OCI-M2 (cell line): ENCODE data around the gene CFTR.

ENCODE experiments used
- DNase-seq: peaks from one replicate; lab custom pipeline; 2025; ENCODE audit not compliant: unreplicated experiment; lab: John Stamatoyannopoulos, UW

The CFTR gene

DNA sequence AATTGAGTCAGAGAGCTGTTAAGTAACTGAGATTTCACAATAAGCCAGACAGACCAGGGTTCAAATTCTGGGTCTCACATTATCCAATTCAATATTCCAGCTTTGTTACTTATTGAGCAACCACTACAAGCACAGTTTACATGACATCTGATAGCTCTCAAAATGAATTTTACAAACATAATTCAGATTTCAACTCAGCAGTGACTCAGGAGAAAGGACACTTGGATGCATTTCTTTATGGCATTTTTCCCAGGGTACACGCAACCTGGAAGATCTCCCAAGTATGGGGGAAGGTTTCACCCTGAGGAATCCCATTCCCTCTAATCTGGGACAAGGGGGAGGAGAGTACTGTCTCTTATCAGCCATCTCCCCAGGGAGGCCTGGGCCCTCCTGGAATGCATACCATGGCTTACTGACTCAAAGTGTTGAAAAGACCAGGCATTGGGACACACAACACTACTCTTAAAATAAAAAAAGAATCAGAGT is 102.4 kb downstream of the CFTR start:
- no peak for DNase-seq

DNA sequence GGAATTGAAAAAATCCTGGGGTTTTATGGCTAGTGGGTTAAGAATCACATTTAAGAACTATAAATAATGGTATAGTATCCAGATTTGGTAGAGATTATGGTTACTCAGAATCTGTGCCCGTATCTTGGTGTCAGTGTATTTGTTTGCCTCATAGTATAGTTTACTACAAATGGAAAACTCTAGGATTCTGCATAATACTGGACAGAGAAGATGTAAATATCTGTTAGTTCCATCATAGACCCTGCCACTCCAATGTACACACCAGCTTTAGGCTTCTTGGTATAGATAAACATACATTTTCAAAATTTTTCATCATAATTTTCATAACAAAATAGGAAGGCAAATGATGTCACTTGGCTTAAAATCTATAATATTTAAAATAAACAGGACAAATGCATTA is 108.1 kb downstream of the CFTR start:
- DNase-seq: no peak

DNA sequence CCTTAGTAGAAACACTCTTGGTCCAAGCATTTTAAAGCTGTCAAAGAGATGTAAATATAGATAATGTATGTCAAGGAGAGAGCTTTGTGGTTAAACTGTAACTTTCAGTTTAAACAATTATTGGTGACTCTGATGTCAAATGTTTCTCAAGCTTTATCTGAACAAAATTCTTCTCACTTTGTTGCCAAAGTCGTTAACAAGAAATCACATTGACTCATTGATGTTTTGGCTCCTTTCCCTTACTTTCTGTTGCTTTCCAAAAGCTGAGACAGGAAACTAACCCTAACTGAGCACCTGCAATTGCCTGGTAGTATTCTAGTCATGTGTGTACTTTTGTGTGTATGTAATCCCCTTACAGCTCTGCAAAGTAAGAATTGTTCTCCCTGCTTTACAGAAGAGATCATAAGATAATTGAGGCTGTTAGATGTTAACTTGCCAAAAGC is 108.5 kb downstream of the CFTR start:
- no peak for DNase-seq

DNA sequence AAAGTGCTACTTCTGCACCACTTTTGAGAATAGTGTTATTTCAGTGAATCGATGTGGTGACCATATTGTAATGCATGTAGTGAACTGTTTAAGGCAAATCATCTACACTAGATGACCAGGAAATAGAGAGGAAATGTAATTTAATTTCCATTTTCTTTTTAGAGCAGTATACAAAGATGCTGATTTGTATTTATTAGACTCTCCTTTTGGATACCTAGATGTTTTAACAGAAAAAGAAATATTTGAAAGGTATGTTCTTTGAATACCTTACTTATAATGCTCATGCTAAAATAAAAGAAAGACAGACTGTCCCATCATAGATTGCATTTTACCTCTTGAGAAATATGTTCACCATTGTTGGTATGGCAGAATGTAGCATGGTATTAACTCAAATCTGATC is 110.4 kb downstream of the CFTR start:
- DNase-seq: no peak

DNA sequence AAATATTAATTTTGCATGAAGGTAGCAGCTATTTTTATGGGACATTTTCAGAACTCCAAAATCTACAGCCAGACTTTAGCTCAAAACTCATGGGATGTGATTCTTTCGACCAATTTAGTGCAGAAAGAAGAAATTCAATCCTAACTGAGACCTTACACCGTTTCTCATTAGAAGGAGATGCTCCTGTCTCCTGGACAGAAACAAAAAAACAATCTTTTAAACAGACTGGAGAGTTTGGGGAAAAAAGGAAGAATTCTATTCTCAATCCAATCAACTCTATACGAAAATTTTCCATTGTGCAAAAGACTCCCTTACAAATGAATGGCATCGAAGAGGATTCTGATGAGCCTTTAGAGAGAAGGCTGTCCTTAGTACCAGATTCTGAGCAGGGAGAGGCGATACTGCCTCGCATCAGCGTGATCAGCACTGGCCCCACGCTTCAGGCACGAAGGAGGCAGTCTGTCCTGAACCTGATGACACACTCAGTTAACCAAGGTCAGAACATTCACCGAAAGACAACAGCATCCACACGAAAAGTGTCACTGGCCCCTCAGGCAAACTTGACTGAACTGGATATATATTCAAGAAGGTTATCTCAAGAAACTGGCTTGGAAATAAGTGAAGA is 112.3 kb downstream of the CFTR start:
- no peak for DNase-seq

DNA sequence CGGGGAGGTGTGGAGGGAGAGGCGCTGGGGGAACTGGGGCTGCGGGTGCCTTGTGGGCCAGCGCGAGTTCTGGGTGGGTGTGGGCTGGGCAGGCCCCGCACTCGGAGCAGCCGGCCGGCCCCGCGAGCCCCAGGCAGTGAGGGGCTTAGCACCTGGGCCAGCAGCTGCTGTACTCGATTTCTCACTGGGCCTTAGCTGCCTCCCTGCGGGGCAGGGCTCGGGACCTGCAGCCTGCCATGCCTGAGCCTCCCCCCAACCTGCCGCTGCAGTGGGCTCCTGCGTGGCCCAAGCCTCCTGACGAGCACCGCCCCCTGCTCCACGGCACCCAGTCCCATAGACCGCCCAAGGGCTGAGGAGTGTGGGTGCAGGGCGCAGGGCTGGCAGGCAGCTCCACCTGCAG is 116.3 kb downstream of the CFTR start:
- DNase-seq: no peak

- peak; percentile 40 for DNase-seq
Measured at GRCh38 chr7:117597755-117598154, 117.9 kb downstream of the CFTR start.

DNA sequence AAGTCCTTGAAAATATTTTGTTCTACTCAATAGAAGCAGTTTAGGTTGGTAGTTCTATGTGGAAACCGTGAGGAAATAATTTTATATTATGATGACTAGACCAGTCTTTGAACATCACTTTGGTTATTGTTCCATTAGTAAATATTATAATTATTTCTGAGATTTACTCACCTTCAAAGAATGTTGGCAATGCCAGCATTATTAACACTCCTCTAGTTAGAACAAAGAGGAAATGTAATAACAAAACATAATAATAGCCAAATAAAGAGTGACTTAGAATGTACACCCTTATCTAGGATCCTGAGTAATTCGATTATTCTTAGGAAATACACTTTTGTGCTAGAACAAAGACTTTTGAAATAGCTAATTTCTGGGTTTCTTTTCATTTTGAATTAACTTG is 121.1 kb downstream of the CFTR start:
- DNase-seq: no peak

DNA sequence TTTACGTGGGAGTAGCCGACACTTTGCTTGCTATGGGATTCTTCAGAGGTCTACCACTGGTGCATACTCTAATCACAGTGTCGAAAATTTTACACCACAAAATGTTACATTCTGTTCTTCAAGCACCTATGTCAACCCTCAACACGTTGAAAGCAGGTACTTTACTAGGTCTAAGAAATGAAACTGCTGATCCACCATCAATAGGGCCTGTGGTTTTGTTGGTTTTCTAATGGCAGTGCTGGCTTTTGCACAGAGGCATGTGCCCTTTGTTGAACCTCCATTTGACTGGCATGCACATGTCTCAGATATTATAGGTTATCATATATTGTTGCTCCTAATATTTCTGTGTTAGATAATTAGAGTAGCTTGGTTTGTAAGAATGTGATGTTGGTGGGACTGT is 123.8 kb downstream of the CFTR start:
- DNase-seq: no peak

DNA sequence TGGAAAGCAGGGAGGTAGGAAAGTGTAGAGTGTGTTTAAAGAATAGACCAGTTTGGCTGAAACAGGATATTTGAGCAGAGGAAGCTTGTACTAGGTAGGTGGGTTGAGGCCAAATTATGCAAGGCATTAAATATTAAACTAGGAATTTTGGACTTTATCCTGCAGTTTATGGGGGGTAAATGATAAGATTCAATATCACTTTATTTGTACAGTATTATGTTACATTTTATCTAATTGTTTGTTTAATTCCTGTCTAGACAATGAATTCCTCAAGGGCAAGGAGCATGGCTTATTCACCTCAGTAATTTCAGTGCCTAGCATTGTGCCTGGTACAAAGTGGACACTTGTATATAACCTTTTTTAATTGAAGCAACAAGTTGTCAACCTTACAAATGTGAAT is 125.9 kb downstream of the CFTR start:
- no peak for DNase-seq

GRCh38 chr7:117606132-117606531 is 126.3 kb downstream of the CFTR start:
- DNase-seq: no peak

- no peak for DNase-seq
Measured at GRCh38 chr7:117610396-117610795, 130.6 kb downstream of the CFTR start.

- no peak for DNase-seq
Measured at GRCh38 chr7:117612637-117613036, 132.8 kb downstream of the CFTR start.

GRCh38 chr7:117616694-117617093 is 136.9 kb downstream of the CFTR start:
- no peak for DNase-seq

- no peak for DNase-seq
Measured at GRCh38 chr7:117619681-117620080, 139.9 kb downstream of the CFTR start.

DNA sequence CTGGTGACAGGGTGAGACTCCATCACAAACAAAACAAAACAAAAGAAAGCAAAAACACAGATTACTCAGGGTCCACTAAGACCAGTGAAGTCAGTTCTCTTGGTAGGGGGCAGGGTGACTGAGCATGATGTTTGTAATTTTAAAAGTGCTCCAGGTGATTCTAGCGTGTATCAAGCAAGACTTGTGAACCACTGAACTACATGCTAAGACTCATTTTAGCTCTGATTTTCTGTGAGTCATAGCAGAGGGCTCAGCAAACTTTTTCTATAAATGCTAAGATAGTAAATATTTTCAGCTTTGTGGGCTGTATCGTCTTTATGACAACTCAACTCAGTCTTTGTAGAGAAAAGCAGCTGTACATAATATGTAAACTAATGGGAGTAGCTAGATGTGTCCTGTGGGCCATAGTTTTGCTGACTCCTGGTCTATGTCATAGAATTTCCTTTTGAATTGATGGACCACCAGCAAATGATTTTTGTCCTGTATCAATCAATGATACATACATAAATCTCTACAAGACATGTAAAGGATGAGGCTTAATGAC is 141.3 kb downstream of the CFTR start:
- DNase-seq: no peak

- DNase-seq: no peak
Measured at GRCh38 chr7:117623606-117624005, 143.8 kb downstream of the CFTR start.

- no peak for DNase-seq
Measured at GRCh38 chr7:117630501-117630900, 150.7 kb downstream of the CFTR start.

DNA sequence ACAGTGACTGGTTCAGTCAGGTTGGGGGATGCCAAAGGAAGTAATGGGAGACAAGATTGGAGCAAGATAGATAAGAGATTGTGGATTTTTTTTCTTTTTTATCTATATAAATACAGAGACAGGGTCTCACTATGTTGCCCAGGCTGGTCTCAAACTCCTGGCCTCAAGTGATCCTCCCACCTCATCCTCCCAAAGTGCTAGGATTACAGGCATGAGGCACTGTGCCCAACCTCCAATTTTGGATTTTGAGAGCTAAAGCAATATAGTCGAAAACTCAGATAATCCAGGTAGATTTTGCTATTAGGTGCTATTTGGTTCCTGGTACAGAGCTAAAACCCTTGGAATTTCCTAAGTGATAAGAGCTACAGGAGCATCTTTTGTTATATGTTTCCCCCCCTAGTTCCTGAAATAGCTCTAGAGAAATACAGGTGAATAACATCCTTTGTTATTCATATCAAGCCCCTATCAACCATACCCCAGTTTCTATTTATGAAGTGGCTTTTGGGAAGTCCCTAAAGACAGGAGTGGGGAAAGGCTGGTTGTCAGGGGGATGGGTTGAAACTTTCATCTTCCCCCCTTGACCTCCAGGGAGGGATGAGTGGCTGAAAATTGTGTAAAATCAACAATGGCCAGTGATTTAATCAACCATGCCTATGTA is 151.2 kb downstream of the CFTR start:
- DNase-seq: no peak

- DNase-seq: no peak
Measured at GRCh38 chr7:117631652-117632051, 151.8 kb downstream of the CFTR start.

GRCh38 chr7:117637937-117638336 is 158.1 kb downstream of the CFTR start:
- no peak for DNase-seq

DNA sequence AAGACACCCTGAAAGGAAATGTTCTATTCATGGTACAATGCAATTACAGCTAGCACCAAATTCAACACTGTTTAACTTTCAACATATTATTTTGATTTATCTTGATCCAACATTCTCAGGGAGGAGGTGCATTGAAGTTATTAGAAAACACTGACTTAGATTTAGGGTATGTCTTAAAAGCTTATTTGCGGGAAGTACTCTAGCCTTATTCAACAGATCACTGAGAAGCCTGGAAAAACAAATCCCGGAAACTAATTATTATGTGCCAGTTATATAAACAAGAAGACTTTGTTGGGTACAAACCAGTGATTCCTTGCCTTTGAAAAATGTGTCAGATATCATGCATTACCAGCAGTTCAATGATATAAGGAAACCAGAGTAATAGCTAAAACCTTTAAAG is 160.1 kb downstream of the CFTR start:
- DNase-seq: no peak

DNA sequence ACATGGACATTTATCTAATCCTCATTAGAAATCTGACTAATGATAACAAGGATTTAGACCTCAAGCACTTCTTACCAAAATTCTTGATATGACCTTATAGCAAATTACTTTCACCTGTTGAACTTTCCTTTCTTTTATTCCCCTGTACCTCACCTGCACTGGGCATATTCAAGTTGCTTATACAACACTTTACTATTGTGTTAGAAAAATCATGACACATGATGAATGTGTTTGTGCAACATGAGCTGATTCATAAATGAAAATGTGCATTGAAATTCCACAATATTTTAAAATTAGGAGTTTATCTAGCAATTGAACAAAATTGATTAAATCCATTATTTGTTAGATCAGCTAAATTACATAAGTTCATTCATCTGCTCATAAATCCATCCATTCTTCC is 160.6 kb downstream of the CFTR start:
- no peak for DNase-seq
